Measurements from ENCODE around the gene CDK5RAP2. TPM values are rescaled to one million over a fixed set of nuclear protein-coding genes. Genes with fewer than 3 reads are reported as not detected.

Gene CDK5RAP2
- total RNA-seq, 1 donor from 2014 or later = 80.0 TPM

- Mint-ChIP-seq H3K4me1 (no peaks in the 10 kb centered on the region), H3K27me3 (no peaks in the 10 kb centered on the region), H3K36me3 (ENCODE audit: low read depth) (no peaks in the 10 kb centered on the region), H3K27ac (no peak overlapping the region), H3K9me3 (peaks cover 6% of the 10 kb centered on the region), H3K4me3 (no peak overlapping the region)
- no peak for DNase-seq
- POLR2A ChIA-PET = no interaction called here
- intact Hi-C loops (cut with micrococcal nuclease) = no loop called here
- CTCF ChIA-PET = no interaction called here
- no peak for TF ChIP-seq CTCF (IDR thresholded peaks at IDR 0.05)
- ATAC-seq (ENCODE audit: low read depth) = no peak
Measured at GRCh38 chr9:120369608-120370220, 210.3 kb downstream of the CDK5RAP2 start.

- Mint-ChIP-seq H3K9me3 (peaks cover 6% of the 10 kb centered on the region), H3K4me3 (no peak overlapping the region), H3K36me3 (ENCODE audit: low read depth) (no peaks in the 10 kb centered on the region), H3K4me1 (no peaks in the 10 kb centered on the region), H3K27me3 (no peaks in the 10 kb centered on the region), H3K27ac (no peak overlapping the region)
- TF ChIP-seq CTCF (IDR thresholded peaks at IDR 0.05) = no peak
- ChIA-PET POLR2A (no interaction called here), CTCF (no interaction called here)
- DNase-seq (no peak), ATAC-seq (ENCODE audit: low read depth) (no peak)
- intact Hi-C loops (cut with micrococcal nuclease) = no loop called here
Measured at GRCh38 chr9:120368799-120369198, 211.2 kb downstream of the CDK5RAP2 start.

- intact Hi-C loops (cut with micrococcal nuclease) = no loop called here
- no peak for ATAC-seq (ENCODE audit: low read depth)
Measured at GRCh38 chr9:120366644-120367019, 213.3 kb downstream of the CDK5RAP2 start.

GRCh38 chr9:120365386-120365785 is 214.6 kb downstream of the CDK5RAP2 start:
- no peak for TF ChIP-seq CTCF (IDR thresholded peaks at IDR 0.05)
- no peak for DNase-seq
- ChIA-PET POLR2A (no interaction called here), CTCF (no interaction called here)
- H3K36me3 Mint-ChIP-seq (ENCODE audit: low read depth) = no peaks in the 10 kb centered on the region
- H3K9me3 Mint-ChIP-seq = peaks cover 6% of the 10 kb centered on the region
- no peaks in the 10 kb centered on the region for H3K4me1 Mint-ChIP-seq
- peaks cover 1% of the 10 kb centered on the region for H3K27me3 Mint-ChIP-seq
- H3K4me3 Mint-ChIP-seq = no peak overlapping the region
- no peak overlapping the region for H3K27ac Mint-ChIP-seq
- intact Hi-C loops (cut with micrococcal nuclease) = no loop called here
- no peak for ATAC-seq (ENCODE audit: low read depth)

More at GRCh38 chr9:120366644-120367019, 213.3 kb downstream of the CDK5RAP2 start:
- Mint-ChIP-seq H3K27ac (no peak overlapping the region), H3K9me3 (peaks cover 6% of the 10 kb centered on the region), H3K4me1 (no peaks in the 10 kb centered on the region), H3K36me3 (ENCODE audit: low read depth) (no peaks in the 10 kb centered on the region), H3K27me3 (no peaks in the 10 kb centered on the region), H3K4me3 (no peak overlapping the region)
- POLR2A ChIA-PET = no interaction called here
- no peak for DNase-seq
- CTCF ChIA-PET = no interaction called here
- TF ChIP-seq CTCF (IDR thresholded peaks at IDR 0.05) = no peak

- POLR2A ChIA-PET = no interaction called here
- Mint-ChIP-seq H3K9me3 (peaks cover 4% of the 10 kb centered on the region), H3K27me3 (peaks cover 1% of the 10 kb centered on the region), H3K27ac (no peak overlapping the region), H3K36me3 (ENCODE audit: low read depth) (no peaks in the 10 kb centered on the region), H3K4me3 (no peak overlapping the region), H3K4me1 (no peaks in the 10 kb centered on the region)
- ATAC-seq (ENCODE audit: low read depth) (no peak), DNase-seq (no peak)
- no peak for TF ChIP-seq CTCF (IDR thresholded peaks at IDR 0.05)
- CTCF ChIA-PET = no interaction called here
- intact Hi-C loops (cut with micrococcal nuclease) = no loop called here
Measured at GRCh38 chr9:120363697-120364096, 216.3 kb downstream of the CDK5RAP2 start.
